B cell (primary cell): ENCODE results near the gene RBMX2. TPM values are rescaled to one million over a fixed set of nuclear protein-coding genes. Genes with fewer than 3 reads are reported as not detected.

Experiments
- ATAC-seq: fragments of 200-7000 bp; cut with Tn5 transposase; one replicate; pipeline ENCODE4 v1.10.0; 2021; ENCODE audit warnings: low read depth, mild to moderate bottlenecking, moderate number of reproducible peaks, moderate library complexity
- CTCF ChIA-PET: fragments of 350-600 bp; sonication (Branson Sonifier 250); formaldehyde crosslinking; loops from one replicate; lab custom pipeline; 2021; ENCODE audit warnings: antibody characterized with exemption, inconsistent platforms; lab: Charles Lee
- POLR2A ChIA-PET: fragments of 350-600 bp; sonication (Branson Sonifier 250); formaldehyde crosslinking; loops from one replicate; lab custom pipeline; 2021; ENCODE audit warnings: antibody characterized with exemption; lab: Charles Lee
- DNase-seq: peaks from one replicate; pipeline ENCODE4 v3.0.0; 2013
- H2AFZ ChIP-seq: 2 replicates; pipeline ENCODE4 v1.6.1; 2012; ENCODE audit warnings: mild to moderate bottlenecking, low read depth, low read length; ENCODE audit not compliant: insufficient read depth, poor library complexity, severe bottlenecking
- H3K27ac ChIP-seq, 2 donors: 1 replicate in 1 of 2; 2 replicates in 1 of 2; pipeline ENCODE4 v1.5.1; 2012 to 2013; ENCODE audit warnings: low read length in 2 of 2, mild to moderate bottlenecking in 2 of 2, moderate library complexity in 1 of 2
- H3K27me3 ChIP-seq, 4 experiments: fragments of 200-600 bp in 1 of 4; sonication (generic) in 1 of 4; replicated peaks in 1 of 4; 1 replicate in 2 of 4; 2 replicates in 2 of 4; pipeline versions ENCODE4 v1.6.1 to v1.7.0; 2013 to 2016; ENCODE audit warnings: low read length in 3 of 4, mild to moderate bottlenecking in 2 of 4, mixed read lengths in 1 of 4, moderate library complexity in 1 of 4; ENCODE audit not compliant: insufficient read depth in 4 of 4, control insufficient read depth in 3 of 4; ENCODE audit errors: control extremely low read depth in 1 of 4
- H3K36me3 ChIP-seq, 2 experiments: replicated peaks in 1 of 2; 1 replicate in 1 of 2; 2 replicates in 1 of 2; pipeline versions ENCODE4 v1.6.1 to v1.7.1; 2013; ENCODE audit warnings: low read length in 1 of 2; ENCODE audit not compliant: insufficient read depth in 2 of 2, control insufficient read depth in 1 of 2; ENCODE audit errors: control extremely low read depth in 1 of 2, extremely low read depth in 1 of 2
- H3K4me1 ChIP-seq, 2 donors: fragments of 200-600 bp in 1 of 2; sonication (generic) in 1 of 2; 1 replicate in 1 of 2; 2 replicates in 1 of 2; pipeline versions ENCODE4 v1.5.1 to v1.6.1; 2013 to 2017; ENCODE audit warnings: low read length in 2 of 2; ENCODE audit not compliant: control insufficient read depth in 2 of 2, insufficient read depth in 2 of 2
- H3K4me2 ChIP-seq: replicated peaks from 2 replicates; pipeline ENCODE3; 2012; ENCODE audit warnings: mild to moderate bottlenecking, low read depth, low read length; ENCODE audit not compliant: poor library complexity, severe bottlenecking
- H3K4me3 ChIP-seq, 5 experiments: fragments of 200-600 bp in 1 of 5; sonication (generic) in 1 of 5; 1 replicate in 3 of 5; 2 replicates in 2 of 5; pipeline versions ENCODE4 v1.5.1 to v1.7.0; 2011 to 2016; ENCODE audit warnings: low read length in 4 of 5, mild to moderate bottlenecking in 4 of 5, low read depth in 2 of 5, control low read depth in 1 of 5, moderate library complexity in 1 of 5; ENCODE audit not compliant: insufficient read depth in 1 of 5; ENCODE audit errors: control extremely low read depth in 1 of 5, extremely low read depth in 1 of 5
- H3K79me2 ChIP-seq: fragments of 200-600 bp; sonication (generic); one replicate; pipeline ENCODE4 v1.6.0; 2016; ENCODE audit warnings: low read length; ENCODE audit not compliant: control insufficient read depth, insufficient read depth
- H3K9ac ChIP-seq: fragments of 200-600 bp; sonication (generic); 2 replicates; pipeline ENCODE4 v1.6.1; 2017; ENCODE audit warnings: mild to moderate bottlenecking, low read length, moderate library complexity
- H3K9me3 ChIP-seq, 3 donors: one replicate each; pipeline versions ENCODE4 v1.6.1 to v1.7.1; 2013; ENCODE audit warnings: low read length in 2 of 3; ENCODE audit not compliant: control insufficient read depth in 2 of 3, insufficient read depth in 1 of 3; ENCODE audit errors: control extremely low read depth in 1 of 3
- H4K20me1 ChIP-seq: 2 replicates; pipeline ENCODE4 v1.6.0; 2012; ENCODE audit warnings: mild to moderate bottlenecking, low read length; ENCODE audit not compliant: insufficient read depth, control insufficient read depth, poor library complexity, severe bottlenecking
- H3K27ac Mint-ChIP-seq: one replicate; pipeline ENCODE4 v1.8.0; 2021; ENCODE audit warnings: mixed read lengths
- H3K27me3 Mint-ChIP-seq: one replicate; pipeline ENCODE4 v1.8.0; 2021; ENCODE audit warnings: mixed read lengths
- H3K4me1 Mint-ChIP-seq: one replicate; pipeline ENCODE4 v1.8.0; 2021; ENCODE audit warnings: mixed read lengths
- H3K4me3 Mint-ChIP-seq: one replicate; pipeline ENCODE4 v1.8.0; 2021; ENCODE audit warnings: mixed read lengths
- H3K9me3 Mint-ChIP-seq: one replicate; pipeline ENCODE4 v1.8.0; 2022; ENCODE audit warnings: mixed read lengths; ENCODE audit not compliant: insufficient read depth
- EZH2 ChIP-seq: IDR thresholded peaks from 2 replicates; pipeline ENCODE4 v1.6.1; 2012; ENCODE audit warnings: borderline replicate concordance, low read depth, mild to moderate bottlenecking, moderate library complexity, low read length; ENCODE audit not compliant: insufficient read depth, poor library complexity, severe bottlenecking
- WGBS: methylation state at CpG from one replicate; pipeline ENCODE4 v1.1.5; 2013; ENCODE audit warnings: missing lambda C conversion rate; ENCODE audit not compliant: insufficient coverage; 5-methylcytosine and 5-hydroxymethylcytosine counted together
- intact Hi-C: fragments of 100-400 bp; cut with micrococcal nuclease; formaldehyde crosslinking; loops from one replicate; pipeline ENCODE4 v1.10.0; 2022
- polyA plus RNA-seq: library from polyadenylated mRNA; depleted of rRNA; stranded (reverse); fragments of >200 nt; gene quantifications from 2 replicates; pipeline ENCODE4 v1.2.3, GENCODE V29; 2012
- total RNA-seq, 2 donors: library from RNA; stranded (reverse); fragments of 120-200 nt in 1 of 2; gene quantifications; 1 replicate in 1 of 2; 2 replicates in 1 of 2; pipeline versions ENCODE4 v1.2.3 to v1.2.4, GENCODE V29; 2013 to 2022
- TF ChIP-seq, protein P1 (sequence below): fragments of 200-600 bp; IDR thresholded peaks from one replicate; pipeline ENCODE4 v1.8.0; 2022; ENCODE audit warnings: antibody characterized with exemption, mild to moderate bottlenecking

RBMX2 gene
- total and polyA plus RNA-seq, 2 donors (not counting 1 experiment from before 2014, with no cell fraction given), result 9.8 to 25.2 TPM

DNA sequence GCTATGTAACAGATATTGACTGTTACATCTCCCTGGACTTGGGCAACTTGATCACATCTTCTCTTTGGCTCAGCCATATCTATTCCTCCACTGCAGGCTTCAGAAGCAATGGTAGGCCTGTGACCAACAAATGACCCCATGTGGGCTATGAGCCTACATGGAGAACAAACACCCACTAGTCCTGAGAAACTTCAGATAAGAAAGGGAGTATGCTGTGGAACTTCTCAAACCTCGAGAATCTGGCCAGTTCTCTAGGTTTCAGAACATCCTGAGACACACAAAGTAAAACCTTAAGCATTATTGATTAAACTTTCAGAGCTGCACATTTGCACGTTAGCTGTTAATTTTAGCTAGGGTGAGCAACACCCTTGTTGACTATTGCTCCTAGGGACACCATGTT, 16.3 kb downstream of the RBMX2 start:
- TF ChIP-seq EZH2, result no peak
- TF ChIP-seq, protein P1, sequence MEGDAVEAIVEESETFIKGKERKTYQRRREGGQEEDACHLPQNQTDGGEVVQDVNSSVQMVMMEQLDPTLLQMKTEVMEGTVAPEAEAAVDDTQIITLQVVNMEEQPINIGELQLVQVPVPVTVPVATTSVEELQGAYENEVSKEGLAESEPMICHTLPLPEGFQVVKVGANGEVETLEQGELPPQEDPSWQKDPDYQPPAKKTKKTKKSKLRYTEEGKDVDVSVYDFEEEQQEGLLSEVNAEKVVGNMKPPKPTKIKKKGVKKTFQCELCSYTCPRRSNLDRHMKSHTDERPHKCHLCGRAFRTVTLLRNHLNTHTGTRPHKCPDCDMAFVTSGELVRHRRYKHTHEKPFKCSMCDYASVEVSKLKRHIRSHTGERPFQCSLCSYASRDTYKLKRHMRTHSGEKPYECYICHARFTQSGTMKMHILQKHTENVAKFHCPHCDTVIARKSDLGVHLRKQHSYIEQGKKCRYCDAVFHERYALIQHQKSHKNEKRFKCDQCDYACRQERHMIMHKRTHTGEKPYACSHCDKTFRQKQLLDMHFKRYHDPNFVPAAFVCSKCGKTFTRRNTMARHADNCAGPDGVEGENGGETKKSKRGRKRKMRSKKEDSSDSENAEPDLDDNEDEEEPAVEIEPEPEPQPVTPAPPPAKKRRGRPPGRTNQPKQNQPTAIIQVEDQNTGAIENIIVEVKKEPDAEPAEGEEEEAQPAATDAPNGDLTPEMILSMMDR, result no peak
- Histone ChIP-seq H3K4me3 (no peak overlapping the region), H3K27me3 (no peaks in the 10 kb centered on the region), H4K20me1 (no peaks in the 10 kb centered on the region), H3K4me1 (no peaks in the 10 kb centered on the region), H3K27ac (no peak overlapping the region), H2AFZ (no peak overlapping the region), H3K79me2 (no peaks in the 10 kb centered on the region), H3K9ac (no peak overlapping the region), H3K36me3 (peaks cover 0 to 3% of the 10 kb centered on the region in 2 experiments), H3K4me2 (no peak overlapping the region), H3K9me3 (no peaks in the 10 kb centered on the region)
- H3K9me3 Mint-ChIP-seq, result no peaks in the 10 kb centered on the region
- intact Hi-C loops, result no loop called here
- POLR2A ChIA-PET, result no interaction called here
- no peaks in the 10 kb centered on the region for H3K27me3 Mint-ChIP-seq
- H3K4me3 Mint-ChIP-seq, result no peak overlapping the region
- no CpG with 5 or more reads among the region's 2 CpGs for WGBS
- CTCF ChIA-PET, result no interaction called here
- no peak overlapping the region for H3K27ac Mint-ChIP-seq
- H3K4me1 Mint-ChIP-seq, result no peaks in the 10 kb centered on the region
- ATAC-seq (no peak), DNase-seq (no peak)

DNA sequence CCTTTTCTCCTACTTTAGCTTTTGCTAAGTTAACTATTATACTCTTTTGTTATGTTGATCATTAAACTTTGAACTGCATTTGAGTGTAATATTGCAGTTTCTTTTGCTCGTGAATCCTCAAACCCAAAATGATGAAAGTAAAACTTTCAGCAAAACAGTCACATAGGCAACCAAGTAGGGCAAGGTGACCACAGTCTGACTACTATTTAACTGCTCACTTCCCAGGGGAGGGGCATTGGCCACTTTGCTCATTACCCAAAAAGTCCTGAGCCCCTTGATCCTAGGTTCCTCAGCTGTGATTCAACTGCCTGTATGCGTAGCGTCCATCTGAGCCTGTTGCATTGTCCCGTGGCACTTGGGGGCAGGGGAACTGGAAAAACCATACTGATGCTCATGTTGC, 17.0 kb downstream of the RBMX2 start:
- H3K4me3 Mint-ChIP-seq, result no peak overlapping the region
- Histone ChIP-seq H3K79me2 (no peaks in the 10 kb centered on the region), H3K4me3 (no peak overlapping the region), H3K9me3 (no peaks in the 10 kb centered on the region), H2AFZ (no peak overlapping the region), H3K4me1 (no peaks in the 10 kb centered on the region), H3K36me3 (no peaks in the 10 kb centered on the region), H3K9ac (no peak overlapping the region), H3K27ac (no peak overlapping the region), H3K4me2 (no peak overlapping the region), H3K27me3 (no peaks in the 10 kb centered on the region), H4K20me1 (no peaks in the 10 kb centered on the region)
- no peak overlapping the region for H3K27ac Mint-ChIP-seq
- H3K4me1 Mint-ChIP-seq, result no peaks in the 10 kb centered on the region
- no CpG with 5 or more reads among the region's 4 CpGs for WGBS
- H3K27me3 Mint-ChIP-seq, result peaks cover 4% of the 10 kb centered on the region
- DNase-seq (no peak), ATAC-seq (no peak)
- intact Hi-C loops, result no loop called here
- no peak for TF ChIP-seq EZH2
- TF ChIP-seq, protein P1, result no peak
- no peaks in the 10 kb centered on the region for H3K9me3 Mint-ChIP-seq
- CTCF ChIA-PET, result no interaction called here
- POLR2A ChIA-PET, result no interaction called here
